ENCODE data around the gene TRIM51G.
"Not testable (repeated sequence)": the region's sequence is repeated elsewhere in the genome, so short reads cannot be mapped to it uniquely, and the experiment has no call there.

TRIM51G gene

DNA sequence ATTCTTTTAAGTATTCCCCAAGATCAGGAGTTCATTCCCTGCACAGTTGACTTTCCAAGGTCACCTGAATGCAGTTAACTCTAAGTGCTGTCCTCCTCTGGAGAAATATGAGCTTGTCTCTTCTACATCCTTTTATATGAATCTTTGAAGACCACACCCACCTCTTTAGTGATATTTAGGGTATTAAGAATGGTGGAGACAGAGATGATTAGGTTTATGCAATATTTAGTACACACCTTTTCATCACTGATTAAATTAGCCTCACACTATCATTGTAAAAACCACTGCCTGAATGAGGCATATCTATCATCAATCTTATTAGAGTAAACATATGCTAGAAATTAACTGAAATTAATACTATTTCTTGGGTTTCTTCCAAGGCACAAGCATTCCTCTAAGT lies at the start of gene TRIM51G:
Gene TRIM51G, minus strand, starts transcription at position 101 of the 400 bp plus-strand sequence. CDS start 2,190 bp downstream, outside the sequence.
- not testable (repeated sequence) for DNase-seq

DNA sequence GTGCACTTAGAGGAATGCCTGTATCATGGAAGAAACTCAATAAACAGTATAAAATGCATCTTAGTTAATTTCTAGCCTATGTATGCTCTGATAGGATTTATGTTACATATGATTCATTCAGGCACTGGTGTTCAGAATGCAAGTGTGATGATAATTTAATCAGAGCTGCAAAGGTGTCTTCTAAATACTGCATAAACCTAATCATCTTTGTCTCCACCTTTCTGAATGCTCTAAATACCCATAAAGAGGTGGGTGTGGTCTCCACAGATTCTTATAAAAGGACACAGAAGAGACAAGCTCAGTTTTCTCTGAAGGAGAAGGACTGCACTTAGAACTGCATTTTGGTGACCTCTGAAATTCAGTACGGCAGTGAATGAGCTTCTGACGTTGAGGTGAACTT lies 44.8 kb upstream of the TRIM51G start, which contains the start of gene TRIM49B:
Gene TRIM49B, plus strand, starts transcription at position 301 of the 400 bp plus-strand sequence. CDS start 2,777 bp downstream, outside the sequence.
- DNase-seq, result not testable (repeated sequence)

DNA sequence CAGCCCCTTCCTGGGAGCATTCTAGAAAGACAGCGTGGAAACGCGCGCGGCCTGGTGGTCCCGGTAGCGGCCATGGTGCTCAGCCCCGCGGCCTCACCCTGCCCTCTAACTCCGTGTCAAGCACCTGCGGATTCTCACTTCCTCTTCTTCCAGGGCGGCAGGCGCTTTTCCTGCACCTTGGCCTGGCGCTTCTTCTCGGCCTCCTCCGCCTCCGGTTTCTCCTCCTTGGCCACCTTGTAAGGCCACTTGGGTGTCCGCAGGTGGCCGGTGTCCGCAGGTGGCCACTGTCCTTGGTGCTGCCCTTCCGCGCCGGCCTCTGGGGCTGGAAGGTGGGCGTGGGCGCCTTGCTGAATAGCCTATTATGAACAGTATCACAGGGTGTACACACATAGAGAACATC lies 15.1 kb downstream of the TRIM51G start:
- DNase-seq, result not testable (repeated sequence)

DNA sequence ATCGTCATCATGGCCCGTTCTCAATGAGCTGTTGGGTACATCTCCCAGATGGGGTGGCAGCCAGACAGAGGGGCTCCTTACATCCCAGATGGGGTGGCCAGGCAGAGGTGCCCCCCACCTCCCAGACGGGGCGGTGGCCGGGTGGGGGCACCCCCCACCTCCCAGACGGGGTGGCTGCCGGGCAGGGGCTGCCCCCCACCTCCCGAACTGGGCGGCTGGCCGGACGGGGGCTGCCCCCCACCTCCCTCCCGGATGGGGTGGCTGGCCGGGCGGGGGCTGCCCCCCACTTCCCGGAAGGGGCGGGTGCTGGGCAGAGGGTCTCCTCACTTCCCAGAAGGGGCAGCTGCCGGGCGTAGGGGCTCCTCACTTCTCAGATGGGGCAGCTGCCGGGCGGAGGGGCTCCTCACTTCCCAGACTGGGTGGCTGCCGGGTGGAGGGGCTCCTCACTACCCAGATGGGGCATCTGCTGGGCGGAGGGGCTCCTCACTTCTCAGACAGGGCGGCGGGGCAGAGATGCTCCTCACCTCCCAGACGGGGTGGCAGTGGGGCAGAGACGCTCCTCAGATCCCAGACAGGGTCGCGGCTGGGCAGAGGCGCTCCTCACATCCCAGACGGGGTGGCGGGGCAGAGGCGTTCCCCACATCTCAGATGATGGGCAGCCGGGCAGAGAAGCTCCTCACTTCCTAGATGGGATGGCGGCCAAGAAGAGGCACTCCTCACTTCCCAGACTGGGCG lies 28.2 kb downstream of the TRIM51G start:
- not testable (repeated sequence) for DNase-seq

DNA sequence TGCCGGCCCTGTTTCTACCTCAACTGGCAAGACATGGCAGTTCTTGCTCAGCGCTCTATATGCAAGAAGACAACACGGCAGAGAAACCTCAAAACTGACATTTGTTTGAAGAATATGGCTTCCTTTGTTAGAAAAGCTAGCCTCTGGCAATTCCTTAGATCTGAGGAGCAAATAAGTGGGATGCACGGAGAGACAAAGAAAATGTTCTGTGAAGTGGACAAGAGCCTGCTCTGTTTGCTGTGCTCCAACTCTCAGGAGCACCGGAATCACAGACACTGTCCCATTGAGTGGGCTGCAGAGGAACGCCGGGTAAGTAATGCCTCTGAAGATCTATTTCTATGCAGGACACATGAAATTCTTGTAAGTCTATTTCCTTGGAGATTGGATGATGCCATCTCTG lies 37.9 kb downstream of the TRIM51G start:
- DNase-seq, result not testable (repeated sequence)
